Body of pancreas (tissue), 4 donors: Measurements from ENCODE around the gene NAA40.

Experiments
- CTCF ChIP-seq, 7 experiments: fragments of 450-650 bp in 4 of 7; fragments of 200-600 bp in 3 of 7; sonication (generic) in 3 of 7; IDR thresholded peaks; one replicate each; pipeline ENCODE4 v1.5.1; 2016 to 2019; ENCODE audit warnings: antibody characterized with exemption in 7 of 7
- POLR2A ChIP-seq, 3 donors: fragments of 450-650 bp; IDR thresholded peaks; one replicate each; pipeline ENCODE4 v1.6.1; 2016; ENCODE audit warnings: antibody characterized with exemption in 3 of 3, mild to moderate bottlenecking in 2 of 3

DNA sequence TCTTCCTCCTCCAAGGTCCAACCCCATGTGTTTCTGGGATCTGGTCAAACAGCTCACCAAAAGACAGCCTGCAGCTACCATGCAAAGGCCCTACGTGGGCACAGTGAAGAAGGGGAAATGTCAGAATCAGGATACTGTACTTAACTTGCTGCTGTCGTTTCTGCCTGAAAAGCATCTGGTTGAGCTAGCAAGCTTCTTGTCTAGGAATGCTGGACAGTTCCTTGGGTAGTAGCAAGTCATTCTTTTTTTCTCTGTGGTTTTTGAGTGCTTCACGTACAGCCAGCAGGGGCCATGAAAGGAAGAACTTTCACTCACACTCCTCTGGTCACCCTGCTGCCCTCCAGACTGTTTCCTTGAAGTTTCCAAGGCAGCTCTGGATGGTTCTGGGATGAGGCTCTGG, 46.6 kb upstream of the NAA40 start:
- no peak for TF ChIP-seq CTCF (IDR thresholded peaks at IDR 0.05)
- no peak for TF ChIP-seq POLR2A (IDR thresholded peaks at IDR 0.05)
